ENCODE data around the gene POU2F2.

POU2F2 gene

DNA sequence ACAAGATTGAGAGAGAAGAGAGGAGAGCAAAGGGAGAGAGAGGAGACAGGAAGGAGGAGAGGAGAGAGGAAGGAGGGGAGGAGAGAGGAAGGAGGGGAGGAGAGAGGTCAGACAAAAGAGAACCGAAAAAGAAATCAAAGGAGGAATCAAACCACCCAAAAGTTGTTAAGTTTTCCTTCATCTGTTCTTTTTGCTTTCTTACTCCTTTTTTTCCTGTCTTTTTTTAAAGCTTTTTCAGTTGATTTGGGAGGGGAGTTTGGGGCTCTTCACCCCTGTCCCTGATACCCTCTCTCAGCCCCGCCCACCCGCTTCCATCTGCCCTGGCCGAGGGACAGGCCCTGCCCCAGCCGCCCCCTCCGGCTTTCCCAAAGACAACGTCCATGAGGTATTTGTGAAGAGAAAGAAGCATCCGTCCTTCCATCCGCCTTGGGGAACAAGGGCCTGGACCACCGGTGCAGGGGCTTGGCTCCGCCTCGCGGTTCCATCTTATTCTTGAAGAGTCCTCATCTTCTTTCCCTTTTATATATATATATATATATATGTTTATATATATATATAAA lies 43.0 kb downstream of the POU2F2 start:
- TF ChIP-seq, protein P1, sequence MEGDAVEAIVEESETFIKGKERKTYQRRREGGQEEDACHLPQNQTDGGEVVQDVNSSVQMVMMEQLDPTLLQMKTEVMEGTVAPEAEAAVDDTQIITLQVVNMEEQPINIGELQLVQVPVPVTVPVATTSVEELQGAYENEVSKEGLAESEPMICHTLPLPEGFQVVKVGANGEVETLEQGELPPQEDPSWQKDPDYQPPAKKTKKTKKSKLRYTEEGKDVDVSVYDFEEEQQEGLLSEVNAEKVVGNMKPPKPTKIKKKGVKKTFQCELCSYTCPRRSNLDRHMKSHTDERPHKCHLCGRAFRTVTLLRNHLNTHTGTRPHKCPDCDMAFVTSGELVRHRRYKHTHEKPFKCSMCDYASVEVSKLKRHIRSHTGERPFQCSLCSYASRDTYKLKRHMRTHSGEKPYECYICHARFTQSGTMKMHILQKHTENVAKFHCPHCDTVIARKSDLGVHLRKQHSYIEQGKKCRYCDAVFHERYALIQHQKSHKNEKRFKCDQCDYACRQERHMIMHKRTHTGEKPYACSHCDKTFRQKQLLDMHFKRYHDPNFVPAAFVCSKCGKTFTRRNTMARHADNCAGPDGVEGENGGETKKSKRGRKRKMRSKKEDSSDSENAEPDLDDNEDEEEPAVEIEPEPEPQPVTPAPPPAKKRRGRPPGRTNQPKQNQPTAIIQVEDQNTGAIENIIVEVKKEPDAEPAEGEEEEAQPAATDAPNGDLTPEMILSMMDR (IDR thresholded peaks at IDR 0.05; ENCODE audit: low read length, missing control alignments), result no peak
- no peak overlapping the region for H3K4me3 ChIP-seq (replicated peaks; ENCODE audit: low read depth, low read length)
- DNase-seq (ENCODE audit: low read depth), result no peak

- TF ChIP-seq, protein P1 (IDR thresholded peaks at IDR 0.05; ENCODE audit: low read length, missing control alignments), result no peak
- H3K4me3 ChIP-seq (replicated peaks; ENCODE audit: low read depth, low read length), result no peak overlapping the region
- peak; percentile 65 for DNase-seq (ENCODE audit: low read depth)
Measured at GRCh38 chr19:42088471-42089190, 43.6 kb downstream of the POU2F2 start.

DNA sequence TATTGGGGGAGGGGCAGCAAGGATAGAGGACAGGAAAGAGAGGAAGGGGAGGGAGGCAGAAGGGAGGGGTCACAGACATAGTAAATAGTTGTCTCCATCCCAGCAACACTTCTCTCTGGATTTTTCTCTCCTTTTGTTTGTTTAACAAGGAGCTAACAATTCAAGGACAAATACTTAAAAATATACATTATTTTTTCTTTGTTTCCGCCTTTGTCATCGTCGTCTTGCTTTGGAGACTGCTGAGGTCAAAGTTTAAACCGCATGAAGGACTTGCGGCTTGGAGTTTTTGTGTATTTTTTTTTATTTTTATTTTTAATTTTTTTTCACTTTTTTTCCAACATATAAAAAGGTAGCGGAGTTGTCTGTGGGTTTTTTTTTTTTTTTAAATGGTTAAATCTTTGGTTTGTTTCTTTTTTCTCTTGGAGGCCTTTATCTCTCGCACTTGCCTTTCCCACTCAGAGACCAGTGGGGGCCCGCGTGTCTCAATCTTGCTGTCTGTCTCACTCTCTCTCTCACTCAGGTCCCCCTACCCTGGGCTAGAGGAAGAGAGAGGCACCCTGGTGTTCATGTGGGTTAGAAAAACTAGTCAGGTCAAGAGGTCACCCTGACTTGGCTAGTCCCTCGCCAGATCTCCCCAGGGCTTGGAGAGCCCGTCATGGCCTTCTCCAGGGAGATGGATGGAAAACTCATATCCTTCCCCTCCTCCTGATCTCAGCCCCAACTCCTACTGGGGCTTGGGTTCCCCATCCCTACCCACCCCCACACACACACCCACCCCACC lies 45.3 kb downstream of the POU2F2 start:
- DNase-seq (ENCODE audit: low read depth), result no peak
- TF ChIP-seq, protein P1 (IDR thresholded peaks at IDR 0.05; ENCODE audit: low read length, missing control alignments), result no peak
- H3K4me3 ChIP-seq (replicated peaks; ENCODE audit: low read depth, low read length), result no peak overlapping the region

DNA sequence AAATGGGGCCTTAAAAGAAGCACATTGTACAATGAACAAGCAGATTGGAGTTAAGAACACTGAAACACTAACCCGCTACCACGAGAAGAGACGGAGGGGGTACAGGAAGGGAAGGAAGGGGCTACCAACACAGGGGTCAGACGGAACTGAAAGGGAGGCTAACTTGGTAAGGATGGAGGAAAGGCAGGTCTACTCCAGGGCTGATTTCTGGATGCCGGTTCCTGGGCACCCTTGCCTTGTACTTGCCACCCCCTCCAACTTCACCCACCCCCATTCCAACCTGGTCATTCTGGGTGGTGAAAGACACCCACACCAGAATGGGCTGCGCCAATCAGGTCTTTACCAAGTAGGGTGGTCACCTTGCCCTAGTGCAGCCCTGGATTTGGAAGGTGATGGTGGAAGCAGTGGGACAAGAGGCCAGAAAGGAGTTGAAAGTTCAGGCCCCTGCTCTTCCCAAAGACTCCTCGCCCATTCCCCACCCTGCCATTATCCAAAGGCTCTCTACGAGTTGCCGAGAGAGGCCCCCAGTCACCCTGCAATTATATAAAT lies 46.0 kb downstream of the POU2F2 start:
- no peak for DNase-seq (ENCODE audit: low read depth)
- no peak overlapping the region for H3K4me3 ChIP-seq (replicated peaks; ENCODE audit: low read depth, low read length)
- TF ChIP-seq, protein P1 (IDR thresholded peaks at IDR 0.05; ENCODE audit: low read length, missing control alignments), result no peak

DNA sequence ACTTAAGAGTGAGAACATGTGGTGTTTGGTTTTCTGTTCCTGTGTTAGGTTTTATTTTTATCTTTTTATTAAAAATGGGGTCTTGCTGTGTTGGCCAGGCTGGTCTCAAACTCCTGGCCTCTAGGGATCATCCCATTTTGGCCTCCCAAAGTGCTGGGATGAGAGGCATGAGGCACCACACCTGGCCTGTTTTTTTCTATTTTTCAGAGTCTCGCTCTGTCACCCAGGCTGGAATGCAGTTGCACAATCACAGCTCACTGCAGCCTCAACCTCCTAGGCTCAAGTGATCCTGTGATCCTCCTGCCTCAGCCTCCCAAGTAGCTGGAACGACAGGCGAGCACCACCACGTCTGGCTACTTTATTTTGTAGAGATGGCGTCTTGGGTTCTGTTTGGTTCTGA lies 48.7 kb downstream of the POU2F2 start:
- no peak overlapping the region for H3K4me3 ChIP-seq (replicated peaks; ENCODE audit: low read depth, low read length)
- DNase-seq (ENCODE audit: low read depth), result no peak
- TF ChIP-seq, protein P1 (IDR thresholded peaks at IDR 0.05; ENCODE audit: low read length, missing control alignments), result no peak

DNA sequence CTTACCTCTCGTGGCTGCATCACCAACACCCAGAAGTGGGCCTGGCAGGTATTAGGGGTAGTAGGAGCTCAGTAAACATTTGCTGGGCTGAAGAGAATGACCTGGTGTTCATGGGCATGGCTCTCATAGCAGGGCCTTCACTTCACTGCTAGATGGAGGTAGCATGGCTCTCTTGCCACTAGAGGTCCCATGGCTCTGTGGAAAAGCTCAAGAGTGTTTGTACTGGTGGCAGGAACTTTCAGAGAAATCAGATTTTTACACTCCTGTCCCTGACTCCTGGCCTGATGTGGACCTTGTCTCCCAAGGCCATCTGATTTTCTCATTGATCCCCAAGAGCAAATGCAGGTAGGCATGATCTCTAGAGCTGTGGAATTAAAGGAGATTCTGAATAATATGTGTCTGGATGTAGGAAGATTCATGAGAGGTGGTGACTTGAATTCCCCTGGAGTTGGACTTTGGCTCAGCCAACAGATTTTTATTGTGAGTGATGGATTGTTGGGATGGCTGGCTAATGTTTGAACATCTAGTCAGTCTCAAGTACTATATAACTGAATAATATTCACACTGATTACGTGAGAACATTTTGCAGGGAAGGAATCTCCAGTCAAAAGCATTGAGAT lies 50.6 kb downstream of the POU2F2 start:
- DNase-seq (ENCODE audit: low read depth), result peak; percentile 67
- no peak overlapping the region for H3K4me3 ChIP-seq (replicated peaks; ENCODE audit: low read depth, low read length)
- TF ChIP-seq, protein P1 (IDR thresholded peaks at IDR 0.05; ENCODE audit: low read length, missing control alignments), result peak; percentile 66
